ENCODE results near the gene C7orf25.

Gene C7orf25

DNA sequence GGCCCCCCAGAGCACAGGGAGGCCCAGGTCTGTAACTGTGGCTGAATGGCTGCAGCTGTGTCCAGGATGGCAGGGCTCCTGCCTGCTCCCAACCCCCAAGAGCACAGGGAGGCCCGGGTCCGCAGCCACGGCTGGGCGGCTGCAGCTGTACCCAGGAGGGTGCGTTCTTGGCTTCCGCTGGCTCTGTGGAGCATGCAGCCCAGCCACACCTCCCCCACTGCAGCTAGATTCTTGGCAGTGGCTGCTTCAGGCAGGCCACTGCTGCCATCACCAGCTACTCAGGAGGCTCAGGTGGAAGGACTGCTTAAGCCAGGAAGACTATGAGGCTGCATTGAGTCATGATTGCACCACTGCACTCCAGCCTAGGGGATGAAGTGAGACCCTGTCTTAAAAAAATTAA lies 27.9 kb downstream of the C7orf25 start:
- in situ Hi-C loops (cut with HindIII; ENCODE audit: low pct_ligation_motif_present, low sequenced_read_pairs) = no loop called here
- Histone ChIP-seq H3K27me3 (replicated peaks) (no peaks in the 10 kb centered on the region), H3K36me3 (replicated peaks) (no peaks in the 10 kb centered on the region), H3K4me3 (ENCODE audit: low read depth, low read length) (no peak overlapping the region), H3K27ac (no peak overlapping the region)
- TF ChIP-seq CTCF (IDR thresholded peaks at IDR 0.05; ENCODE audit: low read depth, low read length, missing control alignments) = no peak
- no peak for DNase-seq

GRCh38 chr7:42880392-42880791 lies 31.5 kb downstream of the C7orf25 start:
- in situ Hi-C loops (cut with HindIII; ENCODE audit: low pct_ligation_motif_present, low sequenced_read_pairs) = no loop called here
- no peak overlapping the region for H3K27ac ChIP-seq
- no peaks in the 10 kb centered on the region for H3K36me3 ChIP-seq (replicated peaks)
- no peaks in the 10 kb centered on the region for H3K27me3 ChIP-seq (replicated peaks)
- DNase-seq = no peak
- TF ChIP-seq CTCF (IDR thresholded peaks at IDR 0.05; ENCODE audit: low read depth, low read length, missing control alignments) = no peak
- H3K4me3 ChIP-seq (ENCODE audit: low read depth, low read length) = no peak overlapping the region

- H3K27ac ChIP-seq = no peak overlapping the region
- DNase-seq = no peak
- TF ChIP-seq CTCF (IDR thresholded peaks at IDR 0.05; ENCODE audit: low read depth, low read length, missing control alignments) = no peak
- no peaks in the 10 kb centered on the region for H3K36me3 ChIP-seq (replicated peaks)
- in situ Hi-C loops (cut with HindIII; ENCODE audit: low pct_ligation_motif_present, low sequenced_read_pairs) = no loop called here
- no peak overlapping the region for H3K4me3 ChIP-seq (ENCODE audit: low read depth, low read length)
- H3K27me3 ChIP-seq (replicated peaks) = no peaks in the 10 kb centered on the region
Observed at GRCh38 chr7:42878303-42878702, 33.6 kb downstream of the C7orf25 start.

DNA sequence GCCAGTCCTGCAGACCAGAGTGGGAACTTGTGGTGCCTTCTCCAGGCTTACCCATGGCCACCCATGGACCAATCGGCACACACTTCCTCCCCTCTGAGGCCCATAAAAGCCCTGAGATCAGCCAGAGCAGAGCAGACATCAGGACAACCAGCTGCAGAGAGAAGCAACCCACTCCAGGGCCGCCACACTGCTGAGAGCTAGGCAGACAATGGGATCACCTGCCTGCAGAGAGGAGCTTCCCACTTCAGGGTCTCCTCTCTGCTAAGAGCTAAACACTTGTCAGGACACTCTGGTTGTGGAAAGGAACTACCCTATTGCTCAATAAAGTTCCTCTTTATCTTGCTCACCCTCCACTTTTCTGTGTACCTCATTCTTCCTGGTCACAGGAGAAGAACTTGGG lies 34.0 kb downstream of the C7orf25 start:
- TF ChIP-seq CTCF (IDR thresholded peaks at IDR 0.05; ENCODE audit: low read depth, low read length, missing control alignments) = no peak
- H3K27ac ChIP-seq = no peak overlapping the region
- H3K36me3 ChIP-seq (replicated peaks) = no peaks in the 10 kb centered on the region
- in situ Hi-C loops (cut with HindIII; ENCODE audit: low pct_ligation_motif_present, low sequenced_read_pairs) = no loop called here
- no peak for DNase-seq
- H3K4me3 ChIP-seq (ENCODE audit: low read depth, low read length) = no peak overlapping the region
- no peaks in the 10 kb centered on the region for H3K27me3 ChIP-seq (replicated peaks)

- in situ Hi-C loops (cut with HindIII; ENCODE audit: low pct_ligation_motif_present, low sequenced_read_pairs) = no loop called here
- Histone ChIP-seq H3K4me3 (ENCODE audit: low read depth, low read length) (no peak overlapping the region), H3K27me3 (replicated peaks) (no peaks in the 10 kb centered on the region), H3K27ac (no peak overlapping the region), H3K36me3 (replicated peaks) (no peaks in the 10 kb centered on the region)
- peak; percentile 83 for TF ChIP-seq CTCF (IDR thresholded peaks at IDR 0.05; ENCODE audit: low read depth, low read length, missing control alignments)
- peak; percentile 67 for DNase-seq
Observed at GRCh38 chr7:42876182-42877068, 35.4 kb downstream of the C7orf25 start.
